Colon (tissue), 2 donors: ENCODE data around the gene TUBB4B.

Experiments used
- FAIRE-seq: peaks from 2 replicates; lab custom pipeline; 2012; peaks lifted over from hg19 to GRCh38; lab: Jason Lieb, UNC
- donor health status: control.
- donor health status: control.

The TUBB4B gene

DNA sequence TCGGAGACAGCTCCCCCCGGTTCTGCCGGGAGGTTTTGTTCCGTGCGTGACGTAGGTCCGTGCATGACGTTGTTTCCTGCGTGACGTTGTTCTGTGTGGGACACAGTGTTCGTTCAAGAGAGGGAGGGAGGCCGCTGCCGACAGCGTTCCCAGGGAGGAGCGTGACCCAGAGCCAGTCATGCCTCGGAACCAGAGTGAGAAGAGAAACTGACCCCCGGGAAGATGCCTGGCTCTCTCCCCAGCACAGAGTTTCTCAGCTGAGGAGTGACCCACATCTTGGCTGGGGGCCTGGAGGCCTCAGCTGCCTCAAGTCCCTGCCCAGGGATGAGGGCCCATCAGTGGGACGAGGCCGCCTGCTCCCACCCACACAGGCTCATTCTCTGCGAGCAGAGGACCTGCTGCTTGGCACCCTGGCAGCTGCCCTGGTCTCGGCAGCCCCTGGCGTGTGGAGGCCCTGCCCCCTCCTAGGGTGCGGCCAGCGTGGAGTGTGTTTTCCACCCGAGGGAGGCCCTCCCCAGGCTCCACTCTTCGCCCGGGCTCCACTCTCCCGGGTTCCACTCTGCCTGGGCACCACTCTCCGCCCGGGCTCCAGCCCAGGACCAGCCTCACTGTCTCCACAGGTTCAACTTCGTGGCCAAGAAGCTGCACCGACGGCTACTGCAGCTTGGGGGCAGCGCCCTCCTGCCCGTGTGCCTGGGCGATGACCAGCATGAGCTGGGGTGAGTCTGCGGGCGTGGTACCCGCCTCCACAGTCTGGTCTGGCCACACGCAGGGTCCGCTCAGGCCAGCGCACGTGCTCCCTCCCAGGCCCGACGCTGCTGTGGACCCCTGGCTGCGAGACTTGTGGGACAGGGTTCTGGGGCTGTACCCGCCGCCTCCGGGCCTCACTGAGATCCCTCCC, 27.7 kb upstream of the TUBB4B start:
- no peak for FAIRE-seq

DNA sequence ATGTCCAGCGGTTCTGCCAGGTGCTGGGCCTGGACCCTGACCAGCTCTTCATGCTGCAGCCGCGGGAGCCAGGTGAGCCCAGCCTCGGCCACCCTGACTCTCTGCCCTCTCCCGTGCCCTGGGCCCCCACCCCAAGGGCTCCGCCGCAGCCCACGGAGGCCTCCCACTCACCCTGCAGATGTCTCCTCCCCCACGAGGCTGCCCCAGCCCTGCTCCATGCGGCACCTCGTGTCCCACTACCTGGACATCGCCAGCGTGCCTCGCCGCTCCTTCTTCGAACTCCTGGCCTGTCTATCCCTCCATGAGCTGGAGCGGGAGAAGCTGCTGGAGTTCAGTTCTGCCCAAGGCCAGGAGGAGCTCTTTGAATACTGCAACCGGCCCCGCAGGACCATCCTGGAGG, 26.5 kb upstream of the TUBB4B start:
- FAIRE-seq, result no peak

DNA sequence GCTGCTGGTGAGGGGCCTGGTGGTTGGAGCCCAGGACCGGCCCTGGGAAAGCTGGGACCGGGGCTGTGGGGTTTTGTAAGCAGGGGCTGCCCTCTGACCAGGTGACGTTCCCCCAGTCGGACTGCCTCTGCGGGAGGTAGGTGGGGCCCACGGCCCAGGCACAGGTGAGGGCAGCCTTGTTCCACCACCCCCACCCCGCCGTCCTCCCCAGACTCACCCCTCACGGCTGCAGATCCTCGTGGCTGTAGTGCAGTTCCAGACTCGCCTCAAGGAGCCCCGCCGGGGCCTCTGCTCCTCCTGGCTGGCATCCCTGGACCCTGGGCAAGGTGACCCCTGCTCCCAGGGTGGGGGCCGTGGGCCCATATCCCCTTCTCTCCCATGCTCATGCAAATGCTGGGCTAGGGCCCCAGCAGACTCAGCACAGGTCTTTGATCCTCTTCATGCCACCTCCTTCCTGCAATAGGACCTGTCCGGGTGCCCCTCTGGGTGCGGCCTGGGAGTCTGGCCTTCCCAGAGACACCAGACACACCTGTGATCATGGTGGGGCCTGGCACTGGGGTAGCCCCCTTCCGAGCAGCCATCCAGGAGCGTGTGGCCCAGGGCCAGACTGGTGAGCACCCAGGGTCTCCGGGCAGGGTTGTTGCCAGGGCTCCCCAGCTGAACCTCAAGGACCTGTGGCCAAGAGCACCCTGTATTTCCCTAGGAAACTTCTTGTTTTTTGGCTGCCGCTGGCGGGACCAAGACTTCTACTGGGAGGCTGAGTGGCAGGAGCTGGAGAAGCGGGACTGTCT, 25.7 kb upstream of the TUBB4B start:
- no peak for FAIRE-seq

DNA sequence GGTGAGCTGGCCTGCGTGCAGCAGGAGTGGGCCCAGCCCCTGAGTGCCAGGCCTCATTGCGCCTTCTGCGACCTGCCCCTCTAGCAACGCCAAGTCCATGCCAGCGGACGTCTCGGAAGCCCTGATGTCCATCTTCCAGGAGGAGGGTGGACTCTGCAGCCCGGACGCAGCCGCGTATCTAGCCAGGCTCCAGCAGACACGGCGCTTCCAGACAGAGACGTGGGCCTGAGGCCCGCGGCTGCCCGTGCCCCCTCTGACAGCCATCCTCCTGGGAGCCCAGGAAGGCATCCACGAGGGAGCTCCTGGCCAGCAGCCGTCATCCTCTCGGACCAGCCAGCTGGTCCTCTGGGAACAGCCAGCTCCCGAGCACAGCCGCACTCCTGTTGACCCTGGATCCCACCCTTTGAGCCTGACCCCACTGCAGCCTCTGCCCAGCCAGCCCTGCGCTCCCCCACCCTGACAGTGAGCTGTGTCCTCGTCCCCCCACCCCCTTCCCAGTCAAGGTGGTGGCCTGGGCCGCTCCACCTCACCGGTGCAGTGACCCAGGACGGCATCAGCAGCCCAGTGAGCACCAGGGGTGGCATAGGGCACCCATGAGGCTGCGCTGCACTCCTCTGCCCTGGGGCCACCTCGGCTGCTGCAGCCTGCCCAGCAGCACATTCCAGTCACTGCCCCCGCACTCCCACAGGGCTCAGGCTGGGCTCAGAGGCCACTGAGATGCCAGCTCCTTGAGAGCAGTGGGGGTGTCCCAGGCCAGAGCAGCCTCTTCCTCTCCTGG, 24.7 kb upstream of the TUBB4B start:
- FAIRE-seq, result no peak

DNA sequence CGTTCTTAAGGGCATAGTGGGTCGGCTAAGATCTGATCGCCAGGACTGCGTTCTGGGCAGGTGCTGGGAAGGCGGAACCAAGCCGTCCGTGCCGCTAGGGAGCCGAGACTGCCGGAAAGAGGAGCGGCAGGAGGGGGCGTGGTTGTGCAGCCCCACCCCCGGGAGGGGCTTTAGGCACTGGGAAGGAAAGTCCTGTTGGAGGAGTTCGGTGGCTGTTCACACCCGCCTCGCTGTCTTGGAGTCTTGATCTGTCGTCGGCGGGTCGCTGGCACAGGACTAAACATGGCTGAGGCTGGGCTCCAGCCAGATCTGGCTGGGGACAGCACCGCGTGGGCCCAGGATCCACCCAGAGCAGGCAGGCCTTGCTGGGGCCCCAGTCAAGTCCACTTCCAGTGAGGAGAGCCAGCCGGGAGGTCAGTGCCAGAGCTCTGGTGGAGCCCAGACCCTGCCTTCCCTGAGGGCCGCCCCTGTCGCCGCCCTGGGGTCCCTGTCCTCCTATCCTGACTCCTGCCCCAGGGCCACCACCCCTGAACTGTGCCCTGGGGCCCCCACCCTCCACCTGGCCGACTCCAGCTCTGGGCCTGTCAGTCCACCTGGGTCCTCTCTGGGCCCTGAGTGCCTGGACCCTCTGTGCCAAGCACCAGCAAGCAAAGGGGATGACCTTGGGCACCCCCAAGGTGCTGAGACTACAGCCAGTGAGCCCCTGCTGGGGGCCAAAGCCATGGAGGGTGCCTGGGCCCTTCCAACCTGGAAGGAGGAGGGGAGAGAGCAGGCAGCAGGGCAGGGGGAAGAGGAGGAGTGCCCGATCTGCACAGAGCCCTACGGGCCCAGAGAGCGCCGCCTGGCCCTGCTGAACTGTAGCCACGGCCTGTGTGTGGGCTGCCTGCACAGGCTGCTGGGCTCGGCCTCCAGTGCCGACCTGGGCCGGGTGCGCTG, 23.5 kb upstream of the TUBB4B start:
- no peak for FAIRE-seq

DNA sequence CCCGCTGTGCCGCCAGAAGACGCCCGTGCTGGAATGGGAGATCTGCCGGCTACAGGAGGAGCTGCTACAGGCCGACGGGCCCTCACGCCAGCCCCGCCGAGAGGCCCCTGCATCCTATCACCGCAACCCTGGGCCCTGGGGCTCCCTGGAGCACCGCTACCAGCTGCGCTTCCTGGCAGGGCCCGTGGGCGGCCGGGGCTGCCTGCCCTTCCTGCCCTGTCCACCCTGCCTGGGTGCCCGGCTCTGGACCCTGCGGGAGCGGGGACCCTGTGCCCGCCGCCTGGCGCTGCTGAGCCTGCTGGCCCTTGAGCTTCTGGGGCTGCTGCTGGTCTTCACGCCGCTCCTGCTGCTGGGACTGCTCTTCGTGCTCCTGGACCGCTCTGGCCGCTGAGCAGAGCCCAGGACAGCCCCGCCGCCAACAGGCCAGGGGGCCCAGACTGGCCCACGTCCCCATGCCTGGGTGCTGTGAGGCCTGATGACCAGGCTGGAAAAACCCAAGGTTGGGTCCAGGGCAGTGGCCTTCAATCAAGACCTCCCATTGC, 22.8 kb upstream of the TUBB4B start:
- FAIRE-seq, result no peak

DNA sequence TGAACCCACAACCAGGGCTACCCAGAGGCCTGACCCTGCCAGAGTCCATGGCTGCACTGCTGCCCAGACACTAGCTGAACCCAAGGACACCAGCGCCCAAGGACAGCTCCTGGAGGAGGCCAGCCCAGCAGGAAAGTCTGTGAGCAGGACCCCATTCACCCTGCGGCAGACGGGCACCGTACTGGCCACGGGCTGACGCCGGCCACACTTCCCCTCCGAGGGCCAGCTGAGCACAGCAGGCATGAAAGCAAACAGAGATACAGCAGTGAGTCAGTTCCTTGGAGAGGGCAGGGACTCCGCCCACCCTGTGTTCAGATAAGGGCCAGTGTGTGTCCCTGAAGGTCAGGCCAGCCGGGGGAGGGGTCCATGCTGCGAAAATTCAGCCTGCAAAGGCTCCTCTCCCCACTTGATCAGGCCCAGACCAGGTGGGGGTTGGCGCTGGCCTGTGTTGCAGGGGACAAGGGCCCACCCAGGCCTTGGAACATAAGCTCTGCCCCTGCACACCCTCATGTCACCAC, 22.3 kb upstream of the TUBB4B start:
- FAIRE-seq, result no peak

DNA sequence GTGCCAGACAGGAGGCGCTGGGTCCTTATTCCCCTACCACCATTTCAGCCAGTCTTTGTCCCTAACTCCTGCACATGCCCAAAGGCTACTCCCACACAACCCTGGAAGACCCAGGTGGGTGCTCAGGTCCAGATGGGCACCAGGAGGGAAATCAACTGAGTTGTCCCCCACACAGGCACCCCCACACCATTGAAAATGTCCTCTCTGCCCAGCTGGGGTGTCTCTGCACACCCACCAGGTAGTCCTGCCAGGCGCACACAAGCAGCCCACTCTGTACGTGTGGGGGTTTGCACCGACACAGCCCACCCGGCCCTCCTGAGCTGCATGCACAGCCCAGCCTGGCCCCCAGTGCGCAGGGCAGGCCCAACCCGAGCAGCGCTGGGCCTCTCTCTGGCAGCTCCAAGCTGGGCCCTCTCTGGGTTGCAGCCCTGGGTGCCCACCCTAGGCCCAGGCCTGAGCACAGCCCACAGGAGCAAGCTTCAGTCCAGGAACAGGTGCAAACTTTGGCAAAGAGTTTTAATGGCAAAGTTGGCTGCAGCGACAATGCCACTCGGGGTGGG, 21.2 kb upstream of the TUBB4B start:
- FAIRE-seq, result no peak

DNA sequence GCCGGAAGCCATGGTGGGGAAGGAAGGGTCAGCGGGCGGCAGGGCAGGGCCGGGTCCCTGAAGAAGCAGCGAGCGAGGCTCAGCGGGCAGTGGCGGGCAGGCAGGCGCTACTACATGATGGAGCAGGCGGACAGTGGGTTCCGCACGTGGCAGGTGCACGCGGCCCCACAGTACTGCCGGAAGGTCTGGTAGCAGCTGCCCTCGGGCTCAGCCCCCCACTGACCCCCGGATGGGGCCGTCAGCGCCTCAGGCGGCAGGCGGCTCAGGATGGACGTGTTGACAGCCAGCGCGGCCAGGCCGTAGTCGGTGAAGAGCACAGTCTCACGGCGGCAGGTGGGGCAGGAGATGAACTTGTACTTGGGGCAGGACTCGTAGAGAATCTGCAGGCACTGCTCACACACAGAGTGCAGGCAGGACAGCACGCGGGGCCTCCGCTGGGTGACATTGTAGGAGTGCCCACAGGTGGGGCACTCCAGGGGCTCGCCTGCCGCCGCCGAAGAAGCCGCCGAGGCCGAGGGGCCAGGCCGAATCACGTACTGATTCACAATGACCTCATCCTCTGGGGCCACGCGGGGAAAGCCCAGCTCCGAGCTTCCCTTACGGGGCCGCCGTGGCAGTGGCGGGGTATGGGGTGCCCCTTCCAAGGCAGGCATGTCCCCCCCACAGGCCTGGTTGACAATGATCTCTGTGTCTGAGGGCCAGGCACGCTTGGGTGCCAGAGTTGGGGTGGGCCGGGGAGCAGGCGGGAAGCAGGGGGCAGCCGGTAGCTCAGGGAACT, 20.6 kb upstream of the TUBB4B start:
- no peak for FAIRE-seq

DNA sequence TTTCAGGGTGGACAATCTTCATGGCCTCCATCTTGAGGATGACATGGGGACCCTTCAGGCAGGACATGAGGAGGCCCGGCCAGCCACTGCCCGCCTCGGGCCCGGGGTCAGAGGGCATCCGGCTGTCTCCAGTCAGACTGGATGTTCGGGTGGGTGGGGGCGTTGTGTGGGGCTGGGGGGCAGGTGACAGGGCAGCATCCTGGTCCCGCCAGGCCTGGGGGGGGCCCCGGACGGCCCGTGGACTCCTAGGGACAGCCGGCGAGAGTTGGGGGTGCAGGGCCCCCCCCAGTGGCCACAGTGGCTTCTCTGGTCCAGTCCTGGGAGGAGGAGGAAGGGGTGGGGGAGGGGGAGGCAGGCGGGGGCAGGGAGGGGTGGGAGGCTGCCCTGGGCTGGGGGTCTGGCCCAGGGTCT, 20.0 kb upstream of the TUBB4B start:
- no peak for FAIRE-seq

DNA sequence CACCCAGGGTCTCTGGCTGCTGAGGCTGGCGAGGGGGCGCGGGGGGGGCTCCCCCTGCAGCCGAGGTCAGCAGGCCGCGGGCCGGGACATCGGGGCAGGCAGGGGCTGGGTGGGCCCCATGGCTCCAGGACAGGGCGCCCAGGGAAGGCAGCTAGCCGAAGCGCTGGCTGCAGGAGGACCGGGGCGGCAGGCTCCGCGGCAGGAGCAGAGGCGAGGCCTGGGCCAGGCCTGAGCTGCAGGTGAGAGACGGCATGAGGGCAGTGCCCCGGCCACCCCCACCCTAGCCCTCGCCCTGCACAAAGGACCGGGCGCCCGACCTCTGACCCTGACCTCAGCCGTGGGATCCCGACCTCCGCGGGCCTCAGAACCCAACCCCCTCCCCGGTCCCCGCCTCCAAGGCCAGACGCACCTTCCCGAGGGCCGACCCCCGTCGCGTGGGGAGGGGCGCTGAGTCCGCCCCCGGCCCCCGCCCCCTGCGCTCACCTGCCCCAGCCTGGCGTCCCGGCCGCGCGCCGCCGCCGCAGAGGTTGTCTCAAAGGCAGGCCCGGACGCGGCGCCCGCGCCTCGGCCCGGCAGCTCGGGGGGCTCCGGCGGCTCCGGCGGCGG, 19.5 kb upstream of the TUBB4B start:
- FAIRE-seq, result no peak

DNA sequence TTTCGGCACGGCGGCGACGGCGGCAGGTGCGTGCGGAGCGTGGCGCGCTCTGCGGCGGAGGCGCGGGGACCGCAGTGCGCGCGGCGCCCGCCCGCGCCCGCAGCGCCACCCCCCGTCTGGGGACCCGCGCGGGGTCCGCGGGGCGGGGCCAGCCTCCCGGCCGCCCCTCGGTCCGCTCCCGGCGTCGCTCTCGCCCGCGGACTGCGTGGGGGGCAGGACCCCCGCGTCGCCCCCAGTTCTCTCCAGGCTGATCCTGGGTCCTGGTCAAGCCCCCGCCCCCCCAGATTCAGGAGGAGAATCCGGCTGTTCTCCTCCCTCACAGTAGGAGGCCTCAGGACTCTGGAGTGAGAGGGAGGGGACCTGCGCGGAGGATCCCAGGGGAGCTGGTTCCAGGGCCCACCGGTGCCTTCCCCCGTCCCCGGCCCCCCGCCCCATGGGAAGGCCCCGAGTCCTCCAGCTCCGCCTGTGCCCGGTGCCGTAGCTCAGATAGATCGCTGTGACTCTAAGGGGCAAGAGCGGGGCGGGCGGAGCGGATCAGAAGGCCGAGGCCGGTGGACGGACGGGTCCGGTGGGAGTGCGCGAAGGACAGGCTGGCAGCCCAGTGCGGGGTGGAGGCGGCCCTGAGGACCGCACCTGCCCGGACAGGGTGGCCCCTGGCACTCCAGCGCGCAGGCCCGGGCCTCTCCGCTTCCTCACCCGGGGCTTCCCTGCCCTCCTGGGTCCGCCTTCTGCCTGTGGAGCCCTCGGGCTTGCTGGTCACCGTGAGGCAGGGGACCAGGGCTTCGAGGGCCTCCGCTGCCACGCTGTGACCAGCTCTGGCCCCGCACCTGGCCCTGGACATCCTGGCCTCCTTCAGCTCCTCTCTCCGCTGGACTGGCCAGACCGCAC, 18.7 kb upstream of the TUBB4B start, which contains the start of gene RNF208:
RNF208 (minus strand) TSS at position 51 of the 888 bp plus-strand sequence. CDS start 1,028 bp downstream, outside the sequence.
- no peak for FAIRE-seq

DNA sequence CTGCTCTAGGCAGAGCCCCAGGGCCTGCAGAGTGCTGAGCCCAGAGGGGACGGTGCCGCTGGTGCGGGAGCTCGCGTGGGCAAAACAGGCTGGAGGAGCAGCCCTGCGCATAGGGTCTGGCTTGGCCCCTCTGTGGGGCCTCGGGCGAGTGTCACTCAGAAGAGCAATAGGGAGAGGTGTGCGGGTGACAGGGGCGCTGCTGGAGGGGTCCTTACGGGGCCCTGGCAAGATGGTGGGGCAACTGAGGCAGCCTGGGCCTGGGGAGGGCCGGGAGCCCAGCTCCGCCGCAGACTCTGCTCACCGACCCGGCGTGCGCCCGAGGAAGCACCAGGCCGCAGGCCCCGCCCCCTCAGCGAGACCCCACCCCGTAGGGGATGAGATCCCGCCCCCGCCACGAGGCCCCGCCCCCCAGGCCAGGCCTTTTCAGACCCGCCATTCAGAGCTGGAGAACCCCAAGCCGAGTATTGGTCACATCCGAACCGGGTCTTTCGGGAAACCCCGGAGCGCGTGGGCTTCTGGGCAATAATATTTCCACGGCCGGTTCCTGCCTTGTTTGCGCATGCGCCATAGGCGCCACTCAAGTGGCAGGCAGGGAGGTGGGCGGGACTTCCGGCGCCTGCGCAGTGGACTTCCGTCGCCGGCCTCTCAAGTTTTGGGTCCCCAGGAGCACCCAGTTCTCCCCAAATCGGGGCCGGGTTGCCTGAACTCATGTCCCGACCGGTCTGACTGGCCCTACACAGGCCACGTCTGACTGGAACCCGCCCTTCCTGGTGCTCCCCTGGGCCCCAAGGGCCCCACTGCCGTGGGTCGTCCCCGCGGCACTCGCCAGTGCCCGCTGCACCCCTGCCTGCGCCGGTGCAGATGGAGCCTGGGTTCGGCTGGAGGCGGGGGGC, 17.8 kb upstream of the TUBB4B start:
- peak; percentile 5 for FAIRE-seq

DNA sequence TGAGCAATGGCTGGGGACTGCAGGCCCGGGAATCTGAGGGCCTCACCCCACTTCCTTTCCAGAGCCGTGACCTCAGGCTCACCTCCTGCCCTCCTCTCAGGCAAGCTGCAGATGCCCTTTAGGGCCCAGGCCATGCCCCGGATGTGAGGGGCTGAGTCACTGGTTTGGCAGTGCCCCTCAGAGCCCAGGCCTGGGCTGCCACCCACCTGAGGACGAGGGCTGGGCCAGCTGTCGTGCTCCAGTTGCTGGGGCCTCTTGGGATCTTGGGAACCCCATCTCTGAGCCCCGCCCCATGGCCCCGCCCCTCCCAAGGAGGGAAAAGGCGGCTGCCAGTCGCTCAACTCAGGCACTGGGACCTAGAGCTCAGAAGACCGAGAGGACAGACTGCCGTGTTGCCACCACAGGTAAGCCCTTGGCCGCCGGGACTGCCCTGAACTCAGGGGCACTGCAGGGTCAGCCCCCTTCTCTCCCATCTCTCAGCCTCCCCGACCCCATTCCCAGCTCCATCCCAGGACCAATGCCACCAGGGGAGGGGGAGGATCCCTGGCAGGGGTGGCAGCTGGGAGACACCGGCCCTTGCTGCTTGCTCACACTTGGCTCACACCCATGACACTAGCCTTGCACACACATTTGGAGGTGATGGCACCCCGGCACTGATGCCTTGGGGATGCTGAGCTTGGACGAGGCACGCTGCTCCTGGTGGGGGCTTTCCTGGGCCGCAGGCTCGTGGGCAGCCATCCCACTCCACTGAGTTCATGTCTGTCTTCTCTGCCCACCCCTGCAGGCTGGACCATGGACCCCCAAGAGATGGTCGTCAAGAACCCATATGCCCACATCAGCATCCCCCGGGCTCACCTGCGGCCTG, 16.0 kb upstream of the TUBB4B start, which contains the start of gene CYSRT1:
CYSRT1 (plus strand) TSS at position 345 of the 865 bp plus-strand sequence; CDS start at position 793, 448 bp downstream.
- no peak for FAIRE-seq

DNA sequence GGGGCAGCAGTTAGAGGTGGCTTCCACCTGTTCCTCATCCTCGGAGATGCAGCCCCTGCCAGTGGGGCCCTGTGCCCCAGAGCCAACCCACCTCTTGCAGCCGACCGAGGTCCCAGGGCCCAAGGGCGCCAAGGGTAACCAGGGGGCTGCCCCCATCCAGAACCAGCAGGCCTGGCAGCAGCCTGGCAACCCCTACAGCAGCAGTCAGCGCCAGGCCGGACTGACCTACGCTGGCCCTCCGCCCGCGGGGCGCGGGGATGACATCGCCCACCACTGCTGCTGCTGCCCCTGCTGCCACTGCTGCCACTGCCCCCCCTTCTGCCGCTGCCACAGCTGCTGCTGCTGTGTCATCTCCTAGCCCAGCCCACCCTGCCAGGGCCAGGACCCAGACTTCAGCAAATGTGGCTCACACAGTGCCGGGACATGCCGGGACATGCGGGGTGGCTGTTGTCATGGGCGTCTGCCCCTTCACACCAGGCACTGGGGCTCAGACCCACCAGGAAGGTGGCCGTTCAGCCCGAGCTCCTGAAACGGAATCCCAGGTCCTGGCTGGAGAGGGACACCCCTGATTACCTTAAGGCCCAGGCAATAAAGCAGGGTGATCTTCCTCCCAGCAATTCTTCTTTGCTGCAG, 15.3 kb upstream of the TUBB4B start:
- no peak for FAIRE-seq
